B cell (primary cell): ENCODE results near the gene CCDC68. TPM values are rescaled to one million over a fixed set of nuclear protein-coding genes. Genes with fewer than 3 reads are reported as not detected.

Source experiments
- ATAC-seq: fragments of 200-7000 bp; cut with Tn5 transposase; one replicate; pipeline ENCODE4 v1.10.0; 2021; ENCODE audit warnings: low read depth, mild to moderate bottlenecking, moderate number of reproducible peaks, moderate library complexity
- CTCF ChIA-PET: fragments of 350-600 bp; sonication (Branson Sonifier 250); formaldehyde crosslinking; loops from one replicate; lab custom pipeline; 2021; ENCODE audit warnings: antibody characterized with exemption, inconsistent platforms; lab: Charles Lee
- POLR2A ChIA-PET: fragments of 350-600 bp; sonication (Branson Sonifier 250); formaldehyde crosslinking; loops from one replicate; lab custom pipeline; 2021; ENCODE audit warnings: antibody characterized with exemption; lab: Charles Lee
- DNase-seq: peaks from one replicate; pipeline ENCODE4 v3.0.0; 2013
- H2AFZ ChIP-seq: 2 replicates; pipeline ENCODE4 v1.6.1; 2012; ENCODE audit warnings: mild to moderate bottlenecking, low read depth, low read length; ENCODE audit not compliant: insufficient read depth, poor library complexity, severe bottlenecking
- H3K27ac ChIP-seq, 2 donors: 1 replicate in 1 of 2; 2 replicates in 1 of 2; pipeline ENCODE4 v1.5.1; 2012 to 2013; ENCODE audit warnings: low read length in 2 of 2, mild to moderate bottlenecking in 2 of 2, moderate library complexity in 1 of 2
- H3K27me3 ChIP-seq, 4 experiments: fragments of 200-600 bp in 1 of 4; sonication (generic) in 1 of 4; replicated peaks in 1 of 4; 1 replicate in 2 of 4; 2 replicates in 2 of 4; pipeline versions ENCODE4 v1.6.1 to v1.7.0; 2013 to 2016; ENCODE audit warnings: low read length in 3 of 4, mild to moderate bottlenecking in 2 of 4, mixed read lengths in 1 of 4, moderate library complexity in 1 of 4; ENCODE audit not compliant: insufficient read depth in 4 of 4, control insufficient read depth in 3 of 4; ENCODE audit errors: control extremely low read depth in 1 of 4
- H3K36me3 ChIP-seq, 2 experiments: replicated peaks in 1 of 2; 1 replicate in 1 of 2; 2 replicates in 1 of 2; pipeline versions ENCODE4 v1.6.1 to v1.7.1; 2013; ENCODE audit warnings: low read length in 1 of 2; ENCODE audit not compliant: insufficient read depth in 2 of 2, control insufficient read depth in 1 of 2; ENCODE audit errors: control extremely low read depth in 1 of 2, extremely low read depth in 1 of 2
- H3K4me1 ChIP-seq, 2 donors: fragments of 200-600 bp in 1 of 2; sonication (generic) in 1 of 2; 1 replicate in 1 of 2; 2 replicates in 1 of 2; pipeline versions ENCODE4 v1.5.1 to v1.6.1; 2013 to 2017; ENCODE audit warnings: low read length in 2 of 2; ENCODE audit not compliant: control insufficient read depth in 2 of 2, insufficient read depth in 2 of 2
- H3K4me2 ChIP-seq: replicated peaks from 2 replicates; pipeline ENCODE3; 2012; ENCODE audit warnings: mild to moderate bottlenecking, low read depth, low read length; ENCODE audit not compliant: poor library complexity, severe bottlenecking
- H3K4me3 ChIP-seq, 5 experiments: fragments of 200-600 bp in 1 of 5; sonication (generic) in 1 of 5; 1 replicate in 3 of 5; 2 replicates in 2 of 5; pipeline versions ENCODE4 v1.5.1 to v1.7.0; 2011 to 2016; ENCODE audit warnings: low read length in 4 of 5, mild to moderate bottlenecking in 4 of 5, low read depth in 2 of 5, control low read depth in 1 of 5, moderate library complexity in 1 of 5; ENCODE audit not compliant: insufficient read depth in 1 of 5; ENCODE audit errors: control extremely low read depth in 1 of 5, extremely low read depth in 1 of 5
- H3K79me2 ChIP-seq: fragments of 200-600 bp; sonication (generic); one replicate; pipeline ENCODE4 v1.6.0; 2016; ENCODE audit warnings: low read length; ENCODE audit not compliant: control insufficient read depth, insufficient read depth
- H3K9ac ChIP-seq: fragments of 200-600 bp; sonication (generic); 2 replicates; pipeline ENCODE4 v1.6.1; 2017; ENCODE audit warnings: mild to moderate bottlenecking, low read length, moderate library complexity
- H3K9me3 ChIP-seq, 3 donors: one replicate each; pipeline versions ENCODE4 v1.6.1 to v1.7.1; 2013; ENCODE audit warnings: low read length in 2 of 3; ENCODE audit not compliant: control insufficient read depth in 2 of 3, insufficient read depth in 1 of 3; ENCODE audit errors: control extremely low read depth in 1 of 3
- H4K20me1 ChIP-seq: 2 replicates; pipeline ENCODE4 v1.6.0; 2012; ENCODE audit warnings: mild to moderate bottlenecking, low read length; ENCODE audit not compliant: insufficient read depth, control insufficient read depth, poor library complexity, severe bottlenecking
- H3K27ac Mint-ChIP-seq: one replicate; pipeline ENCODE4 v1.8.0; 2021; ENCODE audit warnings: mixed read lengths
- H3K27me3 Mint-ChIP-seq: one replicate; pipeline ENCODE4 v1.8.0; 2021; ENCODE audit warnings: mixed read lengths
- H3K4me1 Mint-ChIP-seq: one replicate; pipeline ENCODE4 v1.8.0; 2021; ENCODE audit warnings: mixed read lengths
- H3K4me3 Mint-ChIP-seq: one replicate; pipeline ENCODE4 v1.8.0; 2021; ENCODE audit warnings: mixed read lengths
- H3K9me3 Mint-ChIP-seq: one replicate; pipeline ENCODE4 v1.8.0; 2022; ENCODE audit warnings: mixed read lengths; ENCODE audit not compliant: insufficient read depth
- CTCF ChIP-seq: fragments of 200-600 bp; IDR thresholded peaks from one replicate; pipeline ENCODE4 v1.8.0; 2022; ENCODE audit warnings: antibody characterized with exemption, mild to moderate bottlenecking
- EZH2 ChIP-seq: IDR thresholded peaks from 2 replicates; pipeline ENCODE4 v1.6.1; 2012; ENCODE audit warnings: borderline replicate concordance, low read depth, mild to moderate bottlenecking, moderate library complexity, low read length; ENCODE audit not compliant: insufficient read depth, poor library complexity, severe bottlenecking
- WGBS: methylation state at CpG from one replicate; pipeline ENCODE4 v1.1.5; 2013; ENCODE audit warnings: missing lambda C conversion rate; ENCODE audit not compliant: insufficient coverage; 5-methylcytosine and 5-hydroxymethylcytosine counted together
- intact Hi-C: fragments of 100-400 bp; cut with micrococcal nuclease; formaldehyde crosslinking; loops from one replicate; pipeline ENCODE4 v1.10.0; 2022
- polyA plus RNA-seq: library from polyadenylated mRNA; depleted of rRNA; stranded (reverse); fragments of >200 nt; gene quantifications from 2 replicates; pipeline ENCODE4 v1.2.3, GENCODE V29; 2012
- total RNA-seq, 2 donors: library from RNA; stranded (reverse); fragments of 120-200 nt in 1 of 2; gene quantifications; 1 replicate in 1 of 2; 2 replicates in 1 of 2; pipeline versions ENCODE4 v1.2.3 to v1.2.4, GENCODE V29; 2013 to 2022

Gene CCDC68
- total and polyA plus RNA-seq, 2 donors (not counting 1 experiment from before 2014, with no cell fraction given): 0.01 to 0.32 TPM

- no peaks in the 10 kb centered on the region for H4K20me1 ChIP-seq
- ChIA-PET POLR2A (no interaction called here), CTCF (no interaction called here)
- no CpG with 5 or more reads among the region's 3 CpGs for WGBS
- no peaks in the 10 kb centered on the region for H3K4me1 ChIP-seq
- Mint-ChIP-seq H3K27me3 (no peaks in the 10 kb centered on the region), H3K4me3 (no peak overlapping the region), H3K9me3 (no peaks in the 10 kb centered on the region), H3K4me1 (no peaks in the 10 kb centered on the region), H3K27ac (no peak overlapping the region)
- no peaks in the 10 kb centered on the region for H3K79me2 ChIP-seq
- H3K36me3 ChIP-seq: no peaks in the 10 kb centered on the region
- H3K9ac ChIP-seq: no peak overlapping the region
- no peak overlapping the region for H3K4me2 ChIP-seq
- no peak for TF ChIP-seq EZH2
- no peak for TF ChIP-seq CTCF
- DNase-seq (no peak), ATAC-seq (no peak)
- H2AFZ ChIP-seq: no peak overlapping the region
- no peak overlapping the region for H3K27ac ChIP-seq
- no peaks in the 10 kb centered on the region for H3K9me3 ChIP-seq
- no peak overlapping the region for H3K4me3 ChIP-seq
- no peaks in the 10 kb centered on the region for H3K27me3 ChIP-seq
- intact Hi-C loops: no loop called here
Measured at GRCh38 chr18:55002261-55002660, 43.0 kb upstream of the CCDC68 start.

GRCh38 chr18:55001394-55002024, 42.2 kb upstream of the CCDC68 start:
- H3K27me3 Mint-ChIP-seq: no peaks in the 10 kb centered on the region
- H3K9me3 ChIP-seq: no peaks in the 10 kb centered on the region
- ChIA-PET CTCF (no interaction called here), POLR2A (no interaction called here)
- H3K4me1 ChIP-seq: no peaks in the 10 kb centered on the region
- H3K27ac Mint-ChIP-seq: no peak overlapping the region
- H3K27ac ChIP-seq: no peak overlapping the region
- 91% methylated on average over 3 of the region's 6 CpGs for WGBS
- no peaks in the 10 kb centered on the region for H3K36me3 ChIP-seq
- no peak overlapping the region for H2AFZ ChIP-seq
- DNase-seq (no peak), ATAC-seq (no peak)
- no peaks in the 10 kb centered on the region for H4K20me1 ChIP-seq
- no peak overlapping the region for H3K4me3 Mint-ChIP-seq
- H3K4me1 Mint-ChIP-seq: no peaks in the 10 kb centered on the region
- H3K27me3 ChIP-seq: no peaks in the 10 kb centered on the region
- no peak overlapping the region for H3K4me2 ChIP-seq
- H3K4me3 ChIP-seq: no peak overlapping the region
- no peaks in the 10 kb centered on the region for H3K79me2 ChIP-seq
- H3K9ac ChIP-seq: no peak overlapping the region
- intact Hi-C loops: no loop called here
- TF ChIP-seq CTCF: no peak
- no peak for TF ChIP-seq EZH2
- H3K9me3 Mint-ChIP-seq: no peaks in the 10 kb centered on the region
